GM23338 (cell line): ENCODE results near the gene OR2AT4. TPM values are rescaled to one million over a fixed set of nuclear protein-coding genes. Genes with fewer than 3 reads are reported as not detected.

ENCODE experiments used
- ATAC-seq: fragments of 200-7000 bp; cut with Tn5 transposase; 3 replicates; pipeline ENCODE4 v1.9.1; 2020
- DNase-seq: peaks from one replicate; pipeline ENCODE4 v3.0.0-alpha.2; 2015; ENCODE audit warnings: low spot score
- H2AFZ ChIP-seq: fragments of 200-600 bp; sonication (generic); 2 replicates; pipeline ENCODE4 v1.8.0; 2016; ENCODE audit warnings: antibody characterized with exemption, mild to moderate bottlenecking, moderate library complexity
- H3F3A ChIP-seq: fragments of 200-600 bp; sonication (generic); replicated peaks from 2 replicates; pipeline ENCODE4 v1.8.0; 2017; ENCODE audit warnings: antibody characterized with exemption, mixed run types, low read depth
- H3K27ac ChIP-seq: fragments of 200-600 bp; sonication (generic); 2 replicates; pipeline ENCODE4 v1.6.1; 2016; ENCODE audit warnings: low read depth
- H3K27me3 ChIP-seq: fragments of 200-600 bp; sonication (generic); 2 replicates; pipeline ENCODE4 v1.8.0; 2016; ENCODE audit warnings: mild to moderate bottlenecking, mixed run types, moderate library complexity; ENCODE audit not compliant: insufficient read depth
- H3K36me3 ChIP-seq: fragments of 200-600 bp; sonication (generic); 2 replicates; pipeline ENCODE4 v1.8.0; 2016; ENCODE audit warnings: mild to moderate bottlenecking; ENCODE audit not compliant: insufficient read depth
- H3K4me1 ChIP-seq: fragments of 200-600 bp; sonication (generic); 2 replicates; pipeline ENCODE4 v1.8.0; 2016; ENCODE audit warnings: mild to moderate bottlenecking, moderate library complexity; ENCODE audit not compliant: insufficient read depth
- H3K4me2 ChIP-seq: fragments of 200-600 bp; sonication (generic); 2 replicates; pipeline ENCODE4 v1.7.1; 2017; ENCODE audit warnings: mixed run types
- H3K4me3 ChIP-seq: fragments of 200-600 bp; sonication (generic); 2 replicates; pipeline ENCODE4 v1.6.1; 2016; ENCODE audit warnings: mixed run types
- H3K79me2 ChIP-seq: fragments of 200-600 bp; sonication (generic); replicated peaks from 2 replicates; pipeline ENCODE4 v1.8.0; 2017; ENCODE audit warnings: mild to moderate bottlenecking; ENCODE audit not compliant: insufficient read depth
- H3K9me2 ChIP-seq: fragments of 200-600 bp; sonication (generic); 2 replicates; pipeline ENCODE4 v1.8.0; 2017; ENCODE audit not compliant: insufficient read depth
- H4K20me1 ChIP-seq: fragments of 200-600 bp; sonication (generic); replicated peaks from 2 replicates; pipeline ENCODE4 v1.8.0; 2017; ENCODE audit warnings: mild to moderate bottlenecking; ENCODE audit not compliant: insufficient read depth
- H3K27ac Mint-ChIP-seq: 2 replicates; pipeline ENCODE4 v1.8.0; 2020; ENCODE audit warnings: inconsistent platforms, mild to moderate bottlenecking, moderate library complexity, mixed read lengths
- H3K27me3 Mint-ChIP-seq: 3 replicates; pipeline ENCODE4 v1.8.0; 2022; ENCODE audit warnings: low read depth, mild to moderate bottlenecking, moderate library complexity, mixed read lengths, inconsistent platforms; ENCODE audit not compliant: insufficient read depth, poor library complexity
- H3K36me3 Mint-ChIP-seq: 3 replicates; pipeline ENCODE4 v1.8.0; 2021; ENCODE audit warnings: low read depth, mild to moderate bottlenecking, inconsistent platforms, moderate library complexity, mixed read lengths
- H3K4me1 Mint-ChIP-seq: 3 replicates; pipeline ENCODE4 v1.8.0; 2020; ENCODE audit warnings: mild to moderate bottlenecking, inconsistent platforms, mixed read lengths
- H3K4me3 Mint-ChIP-seq: 3 replicates; pipeline ENCODE4 v1.8.0; 2021; ENCODE audit warnings: moderate library complexity, mild to moderate bottlenecking, inconsistent platforms, mixed read lengths
- H3K9me3 Mint-ChIP-seq: 3 replicates; pipeline ENCODE4 v1.8.0; 2020; ENCODE audit warnings: moderate library complexity, mild to moderate bottlenecking, inconsistent platforms, mixed read lengths
- CREB1 ChIP-seq: fragments of 250-450 bp; sonication (Bioruptor Pico); IDR thresholded peaks from 2 replicates; pipeline ENCODE4 v1.5.0; 2020; ENCODE audit warnings: low read depth, mild to moderate bottlenecking, moderate library complexity
- CTCF ChIP-seq, 2 experiments: fragments of 200-600 bp in 1 of 2; sonication (generic) in 1 of 2; conservative IDR thresholded peaks; 2 replicates each; pipeline versions ENCODE4 v1.5.1 to v1.6.1; 2016 to 2017; ENCODE audit warnings: antibody characterized with exemption in 2 of 2, low read depth in 2 of 2, mild to moderate bottlenecking in 2 of 2, moderate library complexity in 1 of 2
- EZH2 ChIP-seq: fragments of 200-600 bp; sonication (generic); IDR thresholded peaks from one replicate; pipeline ENCODE4 v1.8.0; 2017; ENCODE audit warnings: antibody characterized with exemption, mild to moderate bottlenecking, low read depth; ENCODE audit not compliant: unreplicated experiment
- EZH2phosphoT487 ChIP-seq: fragments of 200-600 bp; sonication (generic); IDR thresholded peaks from one replicate; pipeline ENCODE4 v1.8.1; 2018; ENCODE audit warnings: antibody characterized with exemption; ENCODE audit not compliant: unreplicated experiment
- JUNB ChIP-seq: IDR thresholded peaks from one replicate; pipeline ENCODE4 v1.6.1; 2016; ENCODE audit warnings: antibody characterized with exemption; ENCODE audit not compliant: unreplicated experiment
- NANOG ChIP-seq: IDR thresholded peaks from 2 replicates; pipeline ENCODE4 v1.6.1; 2016; ENCODE audit warnings: antibody characterized with exemption, borderline replicate concordance
- POLR2AphosphoS5 ChIP-seq: IDR thresholded peaks from 2 replicates; pipeline ENCODE4 v1.6.1; 2016; ENCODE audit warnings: antibody characterized with exemption, low read depth
- REST ChIP-seq: IDR thresholded peaks from one replicate; pipeline ENCODE4 v1.6.1; 2018; ENCODE audit warnings: antibody characterized with exemption; ENCODE audit not compliant: unreplicated experiment
- STAT1 ChIP-seq: IDR thresholded peaks from one replicate; pipeline ENCODE4 v1.6.1; 2016; ENCODE audit warnings: antibody characterized with exemption; ENCODE audit not compliant: unreplicated experiment
- ZNF114 ChIP-seq: fragments of 250-450 bp; sonication (Bioruptor Pico); IDR thresholded peaks from 2 replicates; pipeline ENCODE4 v1.5.0; 2020; ENCODE audit warnings: mild to moderate bottlenecking, moderate library complexity
- ZNF331 ChIP-seq: fragments of 250-450 bp; sonication (Bioruptor Pico); IDR thresholded peaks from 2 replicates; pipeline ENCODE4 v1.5.0; 2020; ENCODE audit warnings: low read depth, mild to moderate bottlenecking, moderate library complexity
- ZNF462 ChIP-seq: fragments of 250-450 bp; sonication (Bioruptor Pico); IDR thresholded peaks from 2 replicates; pipeline ENCODE4 v1.5.0; 2020; ENCODE audit warnings: mild to moderate bottlenecking, moderate library complexity
- polyA plus RNA-seq: library from polyadenylated mRNA; unstranded; fragments of >200 nt; fragmentation: Nextera tagmentation; extraction: Ambion mirVana; gene quantifications from 2 replicates; pipeline ENCODE4 v1.2.1, GENCODE V29; 2016
- total RNA-seq: library from RNA; depleted of rRNA; stranded (reverse); fragments of >200 nt; shearing (Covaris generic); gene quantifications from 2 replicates; pipeline ENCODE4 v1.2.3, GENCODE V29; 2014
- TF ChIP-seq, protein P1 (sequence below): IDR thresholded peaks from 2 replicates; pipeline ENCODE4 v1.6.1; 2016; ENCODE audit warnings: antibody characterized with exemption

Gene OR2AT4
- total and polyA plus RNA-seq, 2 experiments from 2014 or later: not detected

DNA sequence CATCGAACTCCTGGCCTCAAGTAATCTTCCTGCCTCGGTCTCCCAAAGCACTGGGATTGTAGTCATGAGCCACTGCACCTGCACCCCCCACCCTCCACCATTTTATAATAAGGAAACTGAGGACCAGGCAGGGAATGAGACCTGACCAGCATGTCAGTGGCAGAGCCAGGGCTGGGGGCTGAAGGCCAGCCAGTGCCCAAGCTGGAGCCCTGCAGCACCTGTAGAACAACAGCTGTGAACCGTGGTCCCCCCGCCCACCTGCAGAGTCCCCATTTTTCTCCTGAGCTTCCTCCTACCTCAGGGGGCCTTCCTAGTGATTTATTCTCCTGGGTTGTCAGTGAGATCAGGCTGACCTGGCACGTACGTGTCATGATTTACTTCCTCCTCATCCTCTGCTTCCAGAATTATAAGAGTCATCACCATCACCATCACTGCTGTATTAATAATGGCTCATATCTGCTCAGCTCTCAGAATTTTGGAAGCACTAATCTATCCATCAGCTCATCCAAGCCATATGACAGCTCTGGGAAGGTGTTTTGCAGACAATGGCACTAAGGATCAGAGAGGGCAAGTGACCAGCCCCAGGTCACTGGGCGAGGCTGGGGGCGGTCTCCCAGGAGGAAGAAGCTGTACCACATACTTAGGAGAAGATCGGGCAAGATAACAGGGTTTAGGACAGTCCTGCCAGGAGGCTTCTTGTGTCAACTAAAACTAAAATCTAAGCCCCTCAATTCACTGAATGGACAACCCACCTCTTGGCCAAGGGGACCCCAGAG is 48.7 kb upstream of the OR2AT4 start:
- Mint-ChIP-seq H3K4me1 (peaks cover 7% of the 10 kb centered on the region), H3K36me3 (no peaks in the 10 kb centered on the region), H3K27me3 (peaks cover 25% of the 10 kb centered on the region), H3K4me3 (no peak overlapping the region), H3K9me3 (no peaks in the 10 kb centered on the region), H3K27ac (no peak overlapping the region)
- no peaks in the 10 kb centered on the region for H3K36me3 ChIP-seq
- no peak for DNase-seq
- H3F3A ChIP-seq: no peaks in the 10 kb centered on the region
- no peak overlapping the region for H2AFZ ChIP-seq
- H3K4me3 ChIP-seq: no peak overlapping the region
- H3K4me1 ChIP-seq: no peaks in the 10 kb centered on the region; the same call in 1 of the 2 replicates
- no peaks in the 10 kb centered on the region for H3K79me2 ChIP-seq
- no peaks in the 10 kb centered on the region for H3K27me3 ChIP-seq
- no peak overlapping the region for H3K4me2 ChIP-seq
- H3K27ac ChIP-seq: no peak overlapping the region
- no peaks in the 10 kb centered on the region for H3K9me2 ChIP-seq
- TF ChIP-seq ZNF331 (CRISPR knock-in tag) (no peak), POLR2AphosphoS5 (no peak), ZNF114 (CRISPR knock-in tag) (no peak), CREB1 (CRISPR knock-in tag) (no peak), CTCF (conservative IDR thresholded peaks at IDR 0.05; ENCODE audit: low read depth in 2 of 2) (no peak), JUNB (no peak), EZH2phosphoT487 (no peak), NANOG (no peak), STAT1 (no peak), EZH2 (no peak), REST (no peak), ZNF462 (CRISPR knock-in tag) (no peak)
- TF ChIP-seq, protein P1, sequence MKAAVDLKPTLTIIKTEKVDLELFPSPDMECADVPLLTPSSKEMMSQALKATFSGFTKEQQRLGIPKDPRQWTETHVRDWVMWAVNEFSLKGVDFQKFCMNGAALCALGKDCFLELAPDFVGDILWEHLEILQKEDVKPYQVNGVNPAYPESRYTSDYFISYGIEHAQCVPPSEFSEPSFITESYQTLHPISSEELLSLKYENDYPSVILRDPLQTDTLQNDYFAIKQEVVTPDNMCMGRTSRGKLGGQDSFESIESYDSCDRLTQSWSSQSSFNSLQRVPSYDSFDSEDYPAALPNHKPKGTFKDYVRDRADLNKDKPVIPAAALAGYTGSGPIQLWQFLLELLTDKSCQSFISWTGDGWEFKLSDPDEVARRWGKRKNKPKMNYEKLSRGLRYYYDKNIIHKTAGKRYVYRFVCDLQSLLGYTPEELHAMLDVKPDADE: no peak
- H4K20me1 ChIP-seq: no peaks in the 10 kb centered on the region
- ATAC-seq: no peak
